ENCODE results near the gene FFAR2. TPM values are rescaled to one million over a fixed set of nuclear protein-coding genes. Genes with fewer than 3 reads are reported as not detected.
A peak's percentile ranks its signal among the peaks of the same experiment; 100 is the strongest.
"Not testable (repeated sequence)": the region's sequence is repeated elsewhere in the genome, so short reads cannot be mapped to it uniquely, and the experiment has no call there.

FFAR2 gene
- total and polyA plus RNA-seq, 4 donors = 0.25 to 0.84 (median 0.47) TPM

DNA sequence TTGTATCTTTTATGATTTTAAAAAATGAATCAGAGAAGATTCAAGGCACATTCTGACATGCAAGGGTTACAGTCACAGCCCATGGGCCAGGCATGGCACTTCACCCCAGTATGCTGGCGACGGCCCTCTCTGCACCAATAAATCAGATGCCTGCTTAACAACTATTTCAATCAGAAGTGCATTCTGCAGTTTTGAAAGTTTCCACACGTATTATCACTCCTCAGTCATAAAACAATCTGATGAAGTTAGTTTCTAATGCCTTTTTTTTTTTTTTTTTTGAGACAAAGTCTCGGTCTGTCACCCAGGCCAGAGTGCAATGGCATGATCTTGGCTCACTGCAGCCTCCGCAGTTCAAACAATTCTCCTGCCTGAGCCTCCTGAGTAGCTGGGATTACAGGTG, 28.3 kb upstream of the FFAR2 start (continued):
- TF ChIP-seq, protein P1, sequence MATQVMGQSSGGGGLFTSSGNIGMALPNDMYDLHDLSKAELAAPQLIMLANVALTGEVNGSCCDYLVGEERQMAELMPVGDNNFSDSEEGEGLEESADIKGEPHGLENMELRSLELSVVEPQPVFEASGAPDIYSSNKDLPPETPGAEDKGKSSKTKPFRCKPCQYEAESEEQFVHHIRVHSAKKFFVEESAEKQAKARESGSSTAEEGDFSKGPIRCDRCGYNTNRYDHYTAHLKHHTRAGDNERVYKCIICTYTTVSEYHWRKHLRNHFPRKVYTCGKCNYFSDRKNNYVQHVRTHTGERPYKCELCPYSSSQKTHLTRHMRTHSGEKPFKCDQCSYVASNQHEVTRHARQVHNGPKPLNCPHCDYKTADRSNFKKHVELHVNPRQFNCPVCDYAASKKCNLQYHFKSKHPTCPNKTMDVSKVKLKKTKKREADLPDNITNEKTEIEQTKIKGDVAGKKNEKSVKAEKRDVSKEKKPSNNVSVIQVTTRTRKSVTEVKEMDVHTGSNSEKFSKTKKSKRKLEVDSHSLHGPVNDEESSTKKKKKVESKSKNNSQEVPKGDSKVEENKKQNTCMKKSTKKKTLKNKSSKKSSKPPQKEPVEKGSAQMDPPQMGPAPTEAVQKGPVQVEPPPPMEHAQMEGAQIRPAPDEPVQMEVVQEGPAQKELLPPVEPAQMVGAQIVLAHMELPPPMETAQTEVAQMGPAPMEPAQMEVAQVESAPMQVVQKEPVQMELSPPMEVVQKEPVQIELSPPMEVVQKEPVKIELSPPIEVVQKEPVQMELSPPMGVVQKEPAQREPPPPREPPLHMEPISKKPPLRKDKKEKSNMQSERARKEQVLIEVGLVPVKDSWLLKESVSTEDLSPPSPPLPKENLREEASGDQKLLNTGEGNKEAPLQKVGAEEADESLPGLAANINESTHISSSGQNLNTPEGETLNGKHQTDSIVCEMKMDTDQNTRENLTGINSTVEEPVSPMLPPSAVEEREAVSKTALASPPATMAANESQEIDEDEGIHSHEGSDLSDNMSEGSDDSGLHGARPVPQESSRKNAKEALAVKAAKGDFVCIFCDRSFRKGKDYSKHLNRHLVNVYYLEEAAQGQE (IDR thresholded peaks at IDR 0.05) = no peak

DNA sequence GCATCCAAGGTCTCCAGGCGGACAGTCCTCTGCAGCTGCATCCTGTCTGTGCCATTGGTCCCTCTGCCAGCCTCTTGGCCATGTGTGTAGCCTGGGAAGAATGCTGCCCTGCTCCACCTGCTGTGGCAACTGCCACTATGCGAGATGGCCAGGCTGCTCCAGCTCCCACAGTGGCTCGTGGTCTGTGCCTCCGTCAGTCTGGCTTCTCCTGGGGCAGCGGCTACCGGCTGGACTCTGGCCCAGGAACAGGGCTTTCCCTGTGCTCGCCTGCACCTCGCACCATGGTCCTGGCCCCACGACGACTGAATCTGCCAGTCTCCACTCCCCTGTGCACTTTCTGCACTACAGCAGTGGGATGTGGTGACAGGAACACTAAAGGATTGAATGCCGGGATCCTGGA, 26.7 kb upstream of the FFAR2 start:
- 85% methylated on average over 11 of the region's 11 CpGs for WGBS
- DNase-seq (ENCODE audit: low spot score) = no peak

DNA sequence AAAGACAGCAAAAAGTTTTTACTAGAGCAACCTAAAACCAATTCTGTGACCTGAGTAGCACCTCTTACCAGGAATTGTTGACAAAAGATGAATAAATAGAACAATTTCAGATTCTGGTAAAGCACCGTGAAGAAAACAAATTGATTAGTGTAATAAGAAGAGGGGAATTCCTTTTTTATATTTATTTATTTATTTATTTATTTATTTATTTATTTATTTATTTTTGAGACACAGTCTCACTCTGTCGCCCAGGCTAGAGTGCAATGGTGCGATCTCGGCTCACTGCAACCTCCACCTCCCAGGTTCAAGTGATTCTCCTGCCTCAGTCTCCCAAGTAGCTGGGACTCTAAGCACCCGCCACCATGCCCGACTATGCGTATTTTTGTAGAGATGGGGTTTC, 24.7 kb upstream of the FFAR2 start:
- H3K27ac ChIP-seq (ENCODE audit: low read depth in 1 of 2, low read length in 2 of 2) = peak overlapping the region in 1 of 2 donors; percentile 10
- not testable (repeated sequence) for H3K4me3 ChIP-seq (ENCODE audit: low read depth in 1 of 3, low read length in 3 of 3); H3K9me3 ChIP-seq (ENCODE audit: control insufficient read depth in 4 of 4, low read length in 3 of 4); H3K9ac ChIP-seq (ENCODE audit: low read depth in 1 of 2, low read length in 2 of 2); DNase-seq (ENCODE audit: low spot score); H3K36me3 ChIP-seq (ENCODE audit: control insufficient read depth in 4 of 4, insufficient read depth in 3 of 4, low read depth in 1 of 4, low read length in 3 of 4); H3K4me1 ChIP-seq (ENCODE audit: control insufficient read depth in 4 of 4, insufficient read depth in 4 of 4, low read length in 3 of 4); H3K27me3 ChIP-seq (ENCODE audit: control insufficient read depth in 4 of 4, insufficient read depth in 4 of 4, low read length in 3 of 4)
- 84% methylated on average over 7 of the region's 7 CpGs for WGBS

More for the DNA sequence above, 26.7 kb upstream of the FFAR2 start:
- no peaks in the 10 kb centered on the region for H3K27me3 ChIP-seq (ENCODE audit: control insufficient read depth in 4 of 4, insufficient read depth in 4 of 4, low read length in 3 of 4)
- H3K9ac ChIP-seq (ENCODE audit: low read depth in 1 of 2, low read length in 2 of 2) = no peak overlapping the region
- no peaks in the 10 kb centered on the region for H3K36me3 ChIP-seq (ENCODE audit: control insufficient read depth in 4 of 4, insufficient read depth in 3 of 4, low read depth in 1 of 4, low read length in 3 of 4)
- TF ChIP-seq GABPA (IDR thresholded peaks at IDR 0.05 in 1 of 2, conservative IDR thresholded peaks at IDR 0.05 in 1 of 2) (no peak), NR2F2 (IDR thresholded peaks at IDR 0.05) (no peak)
- TF ChIP-seq, protein P1 (IDR thresholded peaks at IDR 0.05) = no peak
- TF ChIP-seq, protein P2, sequence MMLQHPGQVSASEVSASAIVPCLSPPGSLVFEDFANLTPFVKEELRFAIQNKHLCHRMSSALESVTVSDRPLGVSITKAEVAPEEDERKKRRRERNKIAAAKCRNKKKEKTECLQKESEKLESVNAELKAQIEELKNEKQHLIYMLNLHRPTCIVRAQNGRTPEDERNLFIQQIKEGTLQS (IDR thresholded peaks at IDR 0.05) = no peak
- TF ChIP-seq, protein P3, sequence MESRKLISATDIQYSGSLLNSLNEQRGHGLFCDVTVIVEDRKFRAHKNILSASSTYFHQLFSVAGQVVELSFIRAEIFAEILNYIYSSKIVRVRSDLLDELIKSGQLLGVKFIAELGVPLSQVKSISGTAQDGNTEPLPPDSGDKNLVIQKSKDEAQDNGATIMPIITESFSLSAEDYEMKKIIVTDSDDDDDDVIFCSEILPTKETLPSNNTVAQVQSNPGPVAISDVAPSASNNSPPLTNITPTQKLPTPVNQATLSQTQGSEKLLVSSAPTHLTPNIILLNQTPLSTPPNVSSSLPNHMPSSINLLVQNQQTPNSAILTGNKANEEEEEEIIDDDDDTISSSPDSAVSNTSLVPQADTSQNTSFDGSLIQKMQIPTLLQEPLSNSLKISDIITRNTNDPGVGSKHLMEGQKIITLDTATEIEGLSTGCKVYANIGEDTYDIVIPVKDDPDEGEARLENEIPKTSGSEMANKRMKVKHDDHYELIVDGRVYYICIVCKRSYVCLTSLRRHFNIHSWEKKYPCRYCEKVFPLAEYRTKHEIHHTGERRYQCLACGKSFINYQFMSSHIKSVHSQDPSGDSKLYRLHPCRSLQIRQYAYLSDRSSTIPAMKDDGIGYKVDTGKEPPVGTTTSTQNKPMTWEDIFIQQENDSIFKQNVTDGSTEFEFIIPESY (IDR thresholded peaks at IDR 0.05) = no peak
- H3K4me1 ChIP-seq (ENCODE audit: control insufficient read depth in 4 of 4, insufficient read depth in 4 of 4, low read length in 3 of 4) = peaks cover 0 to 9% (median 2%) of the 10 kb centered on the region in 4 donors
- no peak overlapping the region for H3K4me3 ChIP-seq (ENCODE audit: low read depth in 1 of 3, low read length in 3 of 3)
- H3K27ac ChIP-seq (ENCODE audit: low read depth in 1 of 2, low read length in 2 of 2) = no peak overlapping the region
- H3K9me3 ChIP-seq (ENCODE audit: control insufficient read depth in 4 of 4, low read length in 3 of 4) = no peaks in the 10 kb centered on the region
